Stimulated activated CD4-positive, alpha-beta T cell treated with anti-CD3 and anti-CD28 coated beads, Interleukin-4, amount 100 ng/mL, for 4 hours (primary cell): ENCODE results near the gene RRP36.
"Not testable (repeated sequence)": the region's sequence is repeated elsewhere in the genome, so short reads cannot be mapped to it uniquely, and the experiment has no call there.

Experiments used
- DNase-seq, 2 experiments: peaks; one replicate each; pipeline ENCODE4 v3.0.0-alpha.2; 2020

Gene RRP36

GRCh38 chr6:43038727-43039126, 17.3 kb downstream of the RRP36 start:
- DNase-seq = no peak

- no peak for DNase-seq
These were observed 19.3 kb downstream of the RRP36 start for GRCh38 chr6:43040542-43041257.

- not testable (repeated sequence) for DNase-seq
These were observed 20.1 kb downstream of the RRP36 start for GRCh38 chr6:43041475-43041874.

GRCh38 chr6:43043310-43043709, 21.9 kb downstream of the RRP36 start:
- DNase-seq = no peak

- no peak for DNase-seq
These were observed 24.0 kb downstream of the RRP36 start for GRCh38 chr6:43045371-43045930.

- no peak for DNase-seq
These were observed 26.6 kb downstream of the RRP36 start for GRCh38 chr6:43047998-43048397.

GRCh38 chr6:43050981-43051380, 29.6 kb downstream of the RRP36 start:
- DNase-seq = no peak

- no peak for DNase-seq
These were observed 30.9 kb downstream of the RRP36 start for GRCh38 chr6:43052225-43052841.

- peak; percentile 3 to 23 for DNase-seq
These were observed 31.6 kb downstream of the RRP36 start for GRCh38 chr6:43052842-43053544.

GRCh38 chr6:43053545-43054205, 32.3 kb downstream of the RRP36 start, which contains the start of gene CUL7:
Gene CUL7, minus strand, starts transcription at chr6:43053851. Its CDS starts 1,063 bp downstream, at chr6:43052788.
- peak; percentile 85 to 88 for DNase-seq

- no peak for DNase-seq
These were observed 33.0 kb downstream of the RRP36 start for GRCh38 chr6:43054206-43054943.

GRCh38 chr6:43055966-43056365, 34.5 kb downstream of the RRP36 start:
- no peak for DNase-seq

GRCh38 chr6:43058531-43058930, 37.1 kb downstream of the RRP36 start:
- no peak for DNase-seq

- DNase-seq = peak; percentile 94 to 98
These were observed 38.0 kb downstream of the RRP36 start, which contains the start of the genes KLC4 and MRPL2 for GRCh38 chr6:43059168-43060033. Gene KLC4, plus strand, starts transcription at chr6:43059631. Its CDS starts 1,705 bp downstream, at chr6:43061336. Gene MRPL2, minus strand, starts transcription at chr6:43059434. Its CDS starts 53 bp downstream, at chr6:43059381.

- no peak for DNase-seq
These were observed 38.8 kb downstream of the RRP36 start for GRCh38 chr6:43060034-43060754.

- DNase-seq = no peak
These were observed 39.6 kb downstream of the RRP36 start for GRCh38 chr6:43060755-43061633.

- DNase-seq = no peak
These were observed 40.4 kb downstream of the RRP36 start for GRCh38 chr6:43061861-43062260.

GRCh38 chr6:43062818-43063217, 41.4 kb downstream of the RRP36 start:
- DNase-seq = no peak

- DNase-seq = no peak
These were observed 48.7 kb downstream of the RRP36 start for GRCh38 chr6:43070028-43070632.
